GM21447 (cell line): Measurements from ENCODE around the gene GPR162.

ENCODE experiments used
- ATAC-seq: cut with Tn5 transposase; IDR thresholded peaks from one replicate; pipeline ENCODE4 v1.9.1; 2021; ENCODE audit not compliant: unreplicated experiment

The GPR162 gene

DNA sequence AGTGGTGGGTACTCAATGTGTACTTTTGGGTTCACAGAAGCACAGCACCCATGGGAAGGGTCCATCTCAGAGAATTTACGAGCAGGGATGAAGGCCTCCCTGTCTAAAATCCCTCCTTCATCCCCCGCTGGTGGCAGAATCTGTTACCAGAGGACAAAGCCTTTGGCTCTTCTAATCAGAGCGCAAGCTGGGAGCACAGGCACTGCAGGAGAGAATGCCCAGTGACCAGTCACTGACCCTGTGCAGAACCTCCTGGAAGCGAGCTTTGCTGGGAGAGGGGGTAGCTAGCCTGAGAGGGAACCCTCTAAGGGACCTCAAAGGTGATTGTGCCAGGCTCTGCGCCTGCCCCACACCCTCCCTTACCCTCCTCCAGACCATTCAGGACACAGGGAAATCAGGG, 1.5 kb upstream of the GPR162 start:
- no peak for ATAC-seq

DNA sequence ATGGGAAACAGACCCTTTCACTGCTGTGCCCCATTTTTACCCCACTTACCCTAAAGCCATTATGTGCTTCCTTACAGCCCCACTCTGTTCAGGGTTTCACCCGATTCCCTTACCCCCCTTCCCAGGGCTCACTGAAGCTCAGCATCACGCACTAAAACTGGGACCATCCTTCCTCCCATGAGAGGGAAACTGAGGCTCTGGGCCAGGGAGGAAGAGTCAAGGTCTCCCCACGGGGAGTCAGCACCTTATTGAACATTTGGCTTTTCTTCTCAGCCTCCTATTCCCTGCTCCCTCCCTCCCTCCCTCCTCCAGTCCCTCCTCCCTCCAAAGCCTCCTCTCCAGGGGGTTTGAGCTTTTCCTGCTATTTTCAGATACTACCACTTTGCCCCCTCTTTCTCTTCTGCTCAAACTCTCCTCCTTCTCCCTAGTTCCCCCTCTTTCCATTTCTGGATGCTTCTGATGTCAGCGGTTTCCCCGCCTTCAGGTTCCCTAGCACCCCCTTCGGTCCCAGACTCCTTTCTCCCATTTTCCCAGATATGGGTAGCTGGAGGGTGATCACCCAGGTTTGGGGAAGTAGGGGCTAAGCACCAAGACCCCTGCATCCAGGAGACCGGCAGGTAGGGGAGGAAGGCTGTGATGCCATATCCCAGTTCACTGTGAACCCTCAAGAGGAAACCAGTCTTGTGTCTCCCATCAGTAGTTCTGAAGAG, 960 bp downstream of the GPR162 start:
- no peak for ATAC-seq

- no peak for ATAC-seq
Observed at GRCh38 chr12:6823182-6824084, 1.8 kb downstream of the GPR162 start.

GRCh38 chr12:6824085-6824775, 2.6 kb downstream of the GPR162 start:
- no peak for ATAC-seq

- ATAC-seq: no peak
Observed at GRCh38 chr12:6824901-6825381, 3.3 kb downstream of the GPR162 start.

GRCh38 chr12:6825398-6826124, 3.9 kb downstream of the GPR162 start:
- no peak for ATAC-seq

DNA sequence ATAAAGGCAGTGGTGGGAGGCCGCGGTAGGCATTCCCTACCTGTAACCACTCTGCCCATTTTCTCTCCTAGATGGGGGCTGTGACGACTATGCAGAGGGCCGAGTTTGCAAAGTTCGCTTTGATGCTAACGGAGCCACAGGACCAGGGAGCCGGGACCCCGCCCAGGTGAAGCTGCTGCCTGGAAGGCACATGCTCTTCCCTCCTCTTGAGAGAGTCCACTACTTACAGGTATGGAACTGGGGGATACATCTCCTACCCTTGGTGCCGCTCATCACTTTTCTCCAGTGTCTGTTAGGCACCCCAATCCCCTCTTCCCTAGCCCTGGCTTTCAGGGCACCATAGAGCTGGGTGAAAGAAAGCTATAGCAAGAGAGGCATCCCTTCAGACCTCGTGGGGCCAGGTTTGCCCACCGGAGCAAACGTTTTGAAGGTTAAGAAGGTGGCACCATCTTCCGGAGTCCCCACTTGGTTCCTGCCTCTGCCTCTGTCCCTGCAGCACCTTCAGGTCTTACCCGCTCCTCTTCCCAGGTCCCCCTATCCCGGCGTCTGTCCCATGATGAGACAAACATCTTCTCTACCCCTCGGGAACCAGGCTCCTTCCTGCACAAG, 4.6 kb downstream of the GPR162 start:
- no peak for ATAC-seq

DNA sequence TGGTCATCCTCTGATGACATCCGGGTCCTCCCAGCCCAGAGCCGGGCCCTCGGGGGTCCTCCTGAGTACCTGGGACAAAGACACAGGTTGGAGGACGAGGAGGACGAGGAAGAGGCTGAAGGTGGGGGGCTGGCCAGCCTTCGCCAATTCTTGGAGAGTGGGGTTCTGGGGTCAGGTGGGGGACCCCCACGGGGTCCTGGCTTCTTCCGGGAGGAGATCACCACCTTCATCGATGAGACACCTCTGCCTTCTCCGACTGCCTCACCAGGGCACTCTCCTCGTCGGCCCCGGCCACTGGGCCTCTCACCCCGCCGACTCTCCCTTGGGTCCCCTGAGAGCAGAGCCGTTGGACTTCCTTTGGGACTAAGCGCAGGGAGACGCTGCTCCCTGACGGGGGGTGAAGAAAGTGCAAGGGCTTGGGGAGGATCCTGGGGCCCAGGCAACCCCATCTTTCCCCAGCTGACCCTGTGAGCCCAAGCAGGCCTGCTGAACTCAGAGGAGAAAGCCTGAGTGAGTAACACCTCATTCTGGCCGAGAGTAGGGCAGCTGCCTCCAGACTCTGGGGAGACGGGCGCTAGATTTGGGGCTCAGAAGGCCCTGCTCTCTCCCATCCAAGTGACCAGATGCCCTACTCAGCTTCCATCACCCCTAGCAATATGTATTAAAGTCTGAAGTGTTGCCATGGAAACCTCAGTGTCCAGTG, 5.3 kb downstream of the GPR162 start:
- ATAC-seq: no peak

DNA sequence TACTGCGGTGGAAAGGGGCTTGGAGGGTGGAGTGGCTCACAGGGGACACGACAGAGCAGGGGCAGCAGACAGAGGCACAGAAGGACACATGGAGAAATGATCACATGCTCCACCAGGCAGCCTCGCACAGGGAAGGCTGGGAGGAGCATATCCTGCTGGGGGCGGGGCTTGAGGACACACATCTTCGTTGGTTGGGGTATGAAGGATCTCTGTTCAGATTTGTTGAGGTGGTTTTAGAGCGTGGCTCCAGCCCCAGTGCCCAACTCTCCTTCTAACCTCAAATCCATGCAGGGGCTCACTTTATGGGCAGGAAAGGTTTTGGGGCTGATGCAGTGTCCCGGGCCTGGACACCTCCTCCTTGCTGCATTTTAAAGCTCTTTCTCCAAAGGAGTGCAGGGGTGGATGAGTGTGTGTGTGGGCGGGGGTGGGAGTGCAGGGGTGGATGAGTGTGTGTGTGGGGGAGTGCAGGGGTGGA, 5.9 kb downstream of the GPR162 start:
- no peak for ATAC-seq

GRCh38 chr12:6827982-6828780, 6.6 kb downstream of the GPR162 start, which contains the start of gene P3H3:
Gene P3H3, plus strand, starts transcription at chr12:6828407. Its CDS starts 34 bp downstream, at chr12:6828441.
- ATAC-seq: no peak

DNA sequence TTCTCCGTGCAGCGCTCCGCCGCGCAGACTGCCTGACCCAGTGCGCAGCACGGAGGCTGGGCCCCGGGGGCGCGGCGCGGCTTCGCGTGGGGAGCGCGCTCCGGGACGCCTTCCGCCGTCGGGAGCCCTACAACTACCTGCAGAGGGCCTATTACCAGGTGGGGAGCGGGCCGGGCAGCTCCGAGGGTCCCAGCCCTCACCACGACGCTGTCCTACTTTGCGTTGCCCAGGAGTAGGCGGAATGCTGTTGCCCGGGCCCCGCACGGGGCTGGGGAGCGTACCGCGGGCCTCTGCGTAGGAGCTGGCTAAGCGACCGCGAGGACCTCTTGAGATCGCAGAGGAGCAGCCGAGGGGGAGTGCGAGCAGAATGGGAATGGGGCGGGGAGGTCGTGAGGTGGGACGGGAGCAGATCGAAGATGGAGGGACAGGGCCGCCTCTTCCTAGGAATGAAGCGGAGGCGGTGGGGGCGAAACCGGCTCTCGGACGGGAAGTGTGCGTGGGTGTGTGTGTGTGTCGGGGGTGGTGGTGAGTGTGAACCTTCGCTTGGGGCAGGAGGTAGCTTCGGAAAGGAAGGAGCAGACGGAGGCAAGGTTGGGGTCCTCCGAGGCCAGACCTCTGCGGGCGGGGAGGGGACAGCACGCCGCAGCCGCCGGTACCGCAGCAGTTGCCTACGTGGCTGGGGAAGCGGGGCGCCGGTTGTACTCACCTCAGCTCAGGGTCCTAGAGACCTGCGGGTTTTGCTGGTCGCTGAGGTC, 7.3 kb downstream of the GPR162 start:
- ATAC-seq: no peak

- no peak for ATAC-seq
Observed at GRCh38 chr12:6829536-6830220, 8.1 kb downstream of the GPR162 start.

GRCh38 chr12:6830286-6830890, 8.8 kb downstream of the GPR162 start:
- no peak for ATAC-seq

GRCh38 chr12:6830999-6831398, 9.4 kb downstream of the GPR162 start:
- no peak for ATAC-seq

DNA sequence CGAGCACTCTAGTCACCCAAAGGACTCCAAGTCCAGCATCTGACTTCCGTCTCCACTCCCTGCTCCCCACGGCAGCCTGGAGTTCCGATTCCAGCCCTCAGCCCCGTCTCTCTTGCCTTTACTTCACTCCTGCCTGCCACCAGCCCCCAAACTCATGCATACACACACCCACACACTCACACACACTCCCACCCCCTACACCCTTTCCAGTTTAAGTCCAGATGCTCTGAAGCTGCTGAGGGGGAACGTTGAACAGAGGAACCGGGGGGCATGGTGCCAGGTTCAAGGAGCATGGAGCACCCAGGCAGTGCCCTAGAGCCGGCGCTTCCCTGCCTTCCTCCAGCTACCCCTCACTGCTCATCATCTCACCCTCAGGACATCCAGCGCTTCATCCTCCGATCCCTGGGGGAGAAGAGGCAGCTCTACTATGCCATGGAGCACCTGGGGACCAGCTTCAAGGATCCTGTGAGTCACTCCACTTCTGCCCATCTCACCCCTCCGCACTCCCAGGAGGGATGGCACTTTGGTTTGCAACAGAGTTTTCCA, 9.9 kb downstream of the GPR162 start:
- ATAC-seq: no peak

GRCh38 chr12:6832125-6832524, 10.5 kb downstream of the GPR162 start:
- no peak for ATAC-seq
